ENCODE results near the gene CCL24. TPM values are rescaled to one million over a fixed set of nuclear protein-coding genes. Genes with fewer than 3 reads are reported as not detected.

The CCL24 gene
- total RNA-seq, 1 experiment from 2014 or later = not detected

DNA sequence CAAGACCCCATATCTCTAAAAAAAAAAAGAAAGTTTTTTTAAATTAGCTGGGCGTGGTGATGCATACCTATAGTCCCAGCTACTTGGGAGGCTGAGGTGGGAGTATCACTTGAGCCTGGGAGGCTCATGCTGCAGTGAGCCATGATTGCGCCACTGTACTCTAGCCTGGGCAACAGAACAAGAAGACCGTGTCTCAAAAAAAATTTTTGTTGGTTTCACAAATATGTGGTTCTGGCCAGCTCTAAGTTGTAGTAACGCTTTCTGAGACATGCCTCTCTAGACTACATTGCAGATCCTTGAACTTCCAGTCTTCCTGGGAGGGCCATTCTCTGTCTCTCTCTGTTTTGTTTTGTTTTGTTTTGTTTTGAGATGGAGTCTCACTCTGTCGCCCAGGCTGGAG is 40.6 kb upstream of the CCL24 start:
- no peak overlapping the region for H3K27ac Mint-ChIP-seq
- TF ChIP-seq ERG (CRISPR knock-in tag; IDR thresholded peaks at IDR 0.05) (no peak), NR1H2 (CRISPR knock-in tag; IDR thresholded peaks at IDR 0.05) (no peak), OVOL2 (CRISPR knock-in tag; IDR thresholded peaks at IDR 0.05; ENCODE audit: borderline replicate concordance) (no peak), NFYB (CRISPR knock-in tag; conservative IDR thresholded peaks at IDR 0.05; ENCODE audit: low read depth) (no peak), HMGA2 (CRISPR knock-in tag; IDR thresholded peaks at IDR 0.05) (no peak), ZNF532 (CRISPR knock-in tag; IDR thresholded peaks at IDR 0.05; ENCODE audit: borderline replicate concordance) (no peak), USF1 (CRISPR knock-in tag; IDR thresholded peaks at IDR 0.05) (no peak), GTF2I (CRISPR knock-in tag; conservative IDR thresholded peaks at IDR 0.05) (no peak), ZNF232 (CRISPR knock-in tag; IDR thresholded peaks at IDR 0.05) (no peak), JAZF1 (CRISPR knock-in tag; IDR thresholded peaks at IDR 0.05) (no peak)
- TF ChIP-seq, protein P1, sequence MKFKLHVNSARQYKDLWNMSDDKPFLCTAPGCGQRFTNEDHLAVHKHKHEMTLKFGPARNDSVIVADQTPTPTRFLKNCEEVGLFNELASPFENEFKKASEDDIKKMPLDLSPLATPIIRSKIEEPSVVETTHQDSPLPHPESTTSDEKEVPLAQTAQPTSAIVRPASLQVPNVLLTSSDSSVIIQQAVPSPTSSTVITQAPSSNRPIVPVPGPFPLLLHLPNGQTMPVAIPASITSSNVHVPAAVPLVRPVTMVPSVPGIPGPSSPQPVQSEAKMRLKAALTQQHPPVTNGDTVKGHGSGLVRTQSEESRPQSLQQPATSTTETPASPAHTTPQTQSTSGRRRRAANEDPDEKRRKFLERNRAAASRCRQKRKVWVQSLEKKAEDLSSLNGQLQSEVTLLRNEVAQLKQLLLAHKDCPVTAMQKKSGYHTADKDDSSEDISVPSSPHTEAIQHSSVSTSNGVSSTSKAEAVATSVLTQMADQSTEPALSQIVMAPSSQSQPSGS (CRISPR knock-in tag; IDR thresholded peaks at IDR 0.05; ENCODE audit: borderline replicate concordance, low read depth) = no peak
- TF ChIP-seq, protein P2, sequence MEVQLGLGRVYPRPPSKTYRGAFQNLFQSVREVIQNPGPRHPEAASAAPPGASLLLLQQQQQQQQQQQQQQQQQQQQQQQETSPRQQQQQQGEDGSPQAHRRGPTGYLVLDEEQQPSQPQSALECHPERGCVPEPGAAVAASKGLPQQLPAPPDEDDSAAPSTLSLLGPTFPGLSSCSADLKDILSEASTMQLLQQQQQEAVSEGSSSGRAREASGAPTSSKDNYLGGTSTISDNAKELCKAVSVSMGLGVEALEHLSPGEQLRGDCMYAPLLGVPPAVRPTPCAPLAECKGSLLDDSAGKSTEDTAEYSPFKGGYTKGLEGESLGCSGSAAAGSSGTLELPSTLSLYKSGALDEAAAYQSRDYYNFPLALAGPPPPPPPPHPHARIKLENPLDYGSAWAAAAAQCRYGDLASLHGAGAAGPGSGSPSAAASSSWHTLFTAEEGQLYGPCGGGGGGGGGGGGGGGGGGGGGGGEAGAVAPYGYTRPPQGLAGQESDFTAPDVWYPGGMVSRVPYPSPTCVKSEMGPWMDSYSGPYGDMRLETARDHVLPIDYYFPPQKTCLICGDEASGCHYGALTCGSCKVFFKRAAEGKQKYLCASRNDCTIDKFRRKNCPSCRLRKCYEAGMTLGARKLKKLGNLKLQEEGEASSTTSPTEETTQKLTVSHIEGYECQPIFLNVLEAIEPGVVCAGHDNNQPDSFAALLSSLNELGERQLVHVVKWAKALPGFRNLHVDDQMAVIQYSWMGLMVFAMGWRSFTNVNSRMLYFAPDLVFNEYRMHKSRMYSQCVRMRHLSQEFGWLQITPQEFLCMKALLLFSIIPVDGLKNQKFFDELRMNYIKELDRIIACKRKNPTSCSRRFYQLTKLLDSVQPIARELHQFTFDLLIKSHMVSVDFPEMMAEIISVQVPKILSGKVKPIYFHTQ (CRISPR knock-in tag; IDR thresholded peaks at IDR 0.05) = no peak
- TF ChIP-seq, protein P3, sequence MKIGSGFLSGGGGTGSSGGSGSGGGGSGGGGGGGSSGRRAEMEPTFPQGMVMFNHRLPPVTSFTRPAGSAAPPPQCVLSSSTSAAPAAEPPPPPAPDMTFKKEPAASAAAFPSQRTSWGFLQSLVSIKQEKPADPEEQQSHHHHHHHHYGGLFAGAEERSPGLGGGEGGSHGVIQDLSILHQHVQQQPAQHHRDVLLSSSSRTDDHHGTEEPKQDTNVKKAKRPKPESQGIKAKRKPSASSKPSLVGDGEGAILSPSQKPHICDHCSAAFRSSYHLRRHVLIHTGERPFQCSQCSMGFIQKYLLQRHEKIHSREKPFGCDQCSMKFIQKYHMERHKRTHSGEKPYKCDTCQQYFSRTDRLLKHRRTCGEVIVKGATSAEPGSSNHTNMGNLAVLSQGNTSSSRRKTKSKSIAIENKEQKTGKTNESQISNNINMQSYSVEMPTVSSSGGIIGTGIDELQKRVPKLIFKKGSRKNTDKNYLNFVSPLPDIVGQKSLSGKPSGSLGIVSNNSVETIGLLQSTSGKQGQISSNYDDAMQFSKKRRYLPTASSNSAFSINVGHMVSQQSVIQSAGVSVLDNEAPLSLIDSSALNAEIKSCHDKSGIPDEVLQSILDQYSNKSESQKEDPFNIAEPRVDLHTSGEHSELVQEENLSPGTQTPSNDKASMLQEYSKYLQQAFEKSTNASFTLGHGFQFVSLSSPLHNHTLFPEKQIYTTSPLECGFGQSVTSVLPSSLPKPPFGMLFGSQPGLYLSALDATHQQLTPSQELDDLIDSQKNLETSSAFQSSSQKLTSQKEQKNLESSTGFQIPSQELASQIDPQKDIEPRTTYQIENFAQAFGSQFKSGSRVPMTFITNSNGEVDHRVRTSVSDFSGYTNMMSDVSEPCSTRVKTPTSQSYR (CRISPR knock-in tag; IDR thresholded peaks at IDR 0.05) = no peak
- TF ChIP-seq, protein P4, sequence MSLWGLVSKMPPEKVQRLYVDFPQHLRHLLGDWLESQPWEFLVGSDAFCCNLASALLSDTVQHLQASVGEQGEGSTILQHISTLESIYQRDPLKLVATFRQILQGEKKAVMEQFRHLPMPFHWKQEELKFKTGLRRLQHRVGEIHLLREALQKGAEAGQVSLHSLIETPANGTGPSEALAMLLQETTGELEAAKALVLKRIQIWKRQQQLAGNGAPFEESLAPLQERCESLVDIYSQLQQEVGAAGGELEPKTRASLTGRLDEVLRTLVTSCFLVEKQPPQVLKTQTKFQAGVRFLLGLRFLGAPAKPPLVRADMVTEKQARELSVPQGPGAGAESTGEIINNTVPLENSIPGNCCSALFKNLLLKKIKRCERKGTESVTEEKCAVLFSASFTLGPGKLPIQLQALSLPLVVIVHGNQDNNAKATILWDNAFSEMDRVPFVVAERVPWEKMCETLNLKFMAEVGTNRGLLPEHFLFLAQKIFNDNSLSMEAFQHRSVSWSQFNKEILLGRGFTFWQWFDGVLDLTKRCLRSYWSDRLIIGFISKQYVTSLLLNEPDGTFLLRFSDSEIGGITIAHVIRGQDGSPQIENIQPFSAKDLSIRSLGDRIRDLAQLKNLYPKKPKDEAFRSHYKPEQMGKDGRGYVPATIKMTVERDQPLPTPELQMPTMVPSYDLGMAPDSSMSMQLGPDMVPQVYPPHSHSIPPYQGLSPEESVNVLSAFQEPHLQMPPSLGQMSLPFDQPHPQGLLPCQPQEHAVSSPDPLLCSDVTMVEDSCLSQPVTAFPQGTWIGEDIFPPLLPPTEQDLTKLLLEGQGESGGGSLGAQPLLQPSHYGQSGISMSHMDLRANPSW (CRISPR knock-in tag; conservative IDR thresholded peaks at IDR 0.05; ENCODE audit: low read depth) = no peak
- TF ChIP-seq, protein P5, sequence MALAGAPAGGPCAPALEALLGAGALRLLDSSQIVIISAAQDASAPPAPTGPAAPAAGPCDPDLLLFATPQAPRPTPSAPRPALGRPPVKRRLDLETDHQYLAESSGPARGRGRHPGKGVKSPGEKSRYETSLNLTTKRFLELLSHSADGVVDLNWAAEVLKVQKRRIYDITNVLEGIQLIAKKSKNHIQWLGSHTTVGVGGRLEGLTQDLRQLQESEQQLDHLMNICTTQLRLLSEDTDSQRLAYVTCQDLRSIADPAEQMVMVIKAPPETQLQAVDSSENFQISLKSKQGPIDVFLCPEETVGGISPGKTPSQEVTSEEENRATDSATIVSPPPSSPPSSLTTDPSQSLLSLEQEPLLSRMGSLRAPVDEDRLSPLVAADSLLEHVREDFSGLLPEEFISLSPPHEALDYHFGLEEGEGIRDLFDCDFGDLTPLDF (CRISPR knock-in tag; IDR thresholded peaks at IDR 0.05) = no peak
- no peaks in the 10 kb centered on the region; the same call in 1 of the 2 replicates for H3K27me3 Mint-ChIP-seq (ENCODE audit: low read depth)
- DNase-seq (ENCODE audit: low spot score) (no peak), ATAC-seq (no peak)
- CTCF ChIA-PET = interaction anchor here (1.8 kb wide), 1 partner anchor 12 kb away, joined by 7 read pairs; no protein-coding TSS in a partner anchor
- POLR2A ChIA-PET = no interaction called here
- no peaks in the 10 kb centered on the region for H3K4me1 Mint-ChIP-seq
- H3K4me3 Mint-ChIP-seq = no peak overlapping the region
- no peaks in the 10 kb centered on the region for H3K36me3 Mint-ChIP-seq
- H3K9me3 Mint-ChIP-seq = peaks cover 13% of the 10 kb centered on the region
